Neural cell (in vitro differentiated cells): ENCODE measurements around the gene RNASEH1. TPM values are rescaled to one million over a fixed set of nuclear protein-coding genes. Genes with fewer than 3 reads are reported as not detected.

ENCODE experiments used
- H2AFZ ChIP-seq: fragments of 200-600, 300-800 bp; sonication (generic), shearing (Covaris generic); 2 replicates; pipeline ENCODE4 v1.6.0; 2014; ENCODE audit warnings: low read depth, mild to moderate bottlenecking, antibody characterized with exemption, low read length, moderate library complexity
- H3F3A ChIP-seq: fragments of 200-600 bp; shearing (Covaris generic); 2 replicates; pipeline ENCODE4 v1.6.1; 2016; ENCODE audit warnings: mild to moderate bottlenecking, moderate library complexity, mixed read lengths, antibody characterized with exemption, low read length; ENCODE audit not compliant: insufficient read depth, poor library complexity, severe bottlenecking
- H3K27ac ChIP-seq: fragments of 200-600, 300-800 bp; sonication (generic), shearing (Covaris generic); 2 replicates; pipeline ENCODE4 v1.5.1; 2014; ENCODE audit warnings: mild to moderate bottlenecking, low read length, moderate library complexity
- H3K27me3 ChIP-seq: fragments of 300-800, 200-600 bp; sonication (generic), shearing (Covaris generic); 2 replicates; pipeline ENCODE4 v1.6.0; 2014; ENCODE audit warnings: mild to moderate bottlenecking, low read depth, low read length, moderate library complexity; ENCODE audit not compliant: insufficient read depth
- H3K36me3 ChIP-seq: fragments of 300-800, 200-600 bp; sonication (generic), shearing (Covaris generic); 2 replicates; pipeline ENCODE4 v1.5.1; 2014; ENCODE audit warnings: mild to moderate bottlenecking, antibody characterized with exemption, low read length, moderate library complexity; ENCODE audit not compliant: insufficient read depth
- H3K4me2 ChIP-seq: fragments of 300-800, 200-600 bp; sonication (generic), shearing (Covaris generic); 2 replicates; pipeline ENCODE4 v1.6.0; 2014; ENCODE audit warnings: mild to moderate bottlenecking, low read length
- H3K4me3 ChIP-seq: fragments of 300-800, 200-600 bp; sonication (generic), shearing (Covaris generic); 2 replicates; pipeline ENCODE4 v1.5.1; 2014; ENCODE audit warnings: mild to moderate bottlenecking, low read length, moderate library complexity
- H3K79me2 ChIP-seq: fragments of 200-600 bp; shearing (Covaris generic); replicated peaks from 2 replicates; pipeline ENCODE4 v1.6.0; 2014; ENCODE audit warnings: mild to moderate bottlenecking, low read length, moderate library complexity; ENCODE audit not compliant: insufficient read depth
- H3K9ac ChIP-seq: fragments of 300-800, 200-600 bp; sonication (generic), shearing (Covaris generic); 2 replicates; pipeline ENCODE4 v1.6.1; 2016; ENCODE audit warnings: mild to moderate bottlenecking, low read length, mixed read lengths
- H3K9me2 ChIP-seq: fragments of 200-600 bp; shearing (Covaris generic); 2 replicates; pipeline ENCODE4 v1.6.1; 2016; ENCODE audit warnings: mild to moderate bottlenecking, low read length, mixed read lengths; ENCODE audit not compliant: insufficient read depth
- H3K9me3 ChIP-seq: fragments of 200-600, 300-800 bp; sonication (generic), shearing (Covaris generic); 2 replicates; pipeline ENCODE4 v1.6.1; 2016; ENCODE audit warnings: mild to moderate bottlenecking, mixed run types, low read length, moderate library complexity, mixed read lengths
- H4K20me1 ChIP-seq: fragments of 200-600 bp; shearing (Covaris generic); 2 replicates; pipeline ENCODE4 v1.6.1; 2016; ENCODE audit warnings: mild to moderate bottlenecking, mixed run types; ENCODE audit not compliant: insufficient read depth
- EP300 ChIP-seq: fragments of 450-650 bp; conservative IDR thresholded peaks from 2 replicates; pipeline ENCODE4 v1.6.1; 2014; ENCODE audit warnings: antibody characterized with exemption, mild to moderate bottlenecking, moderate library complexity; ENCODE audit not compliant: poor library complexity, severe bottlenecking
- EZH2 ChIP-seq: fragments of 200-600, 300-800 bp; shearing (Covaris generic), sonication (generic); IDR thresholded peaks from 2 replicates; pipeline ENCODE4 v1.6.1; 2014; ENCODE audit warnings: antibody characterized with exemption, low read length, borderline replicate concordance, mild to moderate bottlenecking; ENCODE audit not compliant: insufficient read depth, poor library complexity, severe bottlenecking
- MXI1 ChIP-seq: fragments of 450-650 bp; conservative IDR thresholded peaks from 2 replicates; pipeline ENCODE4 v1.6.1; 2014; ENCODE audit warnings: antibody characterized with exemption, mild to moderate bottlenecking; ENCODE audit not compliant: poor library complexity, severe bottlenecking
- POLR2AphosphoS5 ChIP-seq: IDR thresholded peaks from 2 replicates; pipeline ENCODE4 v1.6.1; 2012
- RAD21 ChIP-seq: fragments of 450-650 bp; conservative IDR thresholded peaks from 2 replicates; pipeline ENCODE4 v1.6.1; 2014; ENCODE audit warnings: antibody characterized with exemption, mild to moderate bottlenecking, moderate library complexity
- SMC3 ChIP-seq: fragments of 450-650 bp; conservative IDR thresholded peaks from 2 replicates; pipeline ENCODE4 v1.6.1; 2014; ENCODE audit warnings: antibody characterized with exemption, mild to moderate bottlenecking, moderate library complexity; ENCODE audit not compliant: poor library complexity
- TAF1 ChIP-seq: IDR thresholded peaks from 2 replicates; pipeline ENCODE4 v1.6.1; 2012; ENCODE audit warnings: low read depth
- polyA plus RNA-seq: library from polyadenylated mRNA; depleted of rRNA; stranded (reverse); fragments of >200 nt; gene quantifications from 2 replicates; pipeline ENCODE4 v1.2.3, GENCODE V29; 2014
- TF ChIP-seq, protein P1 (sequence below): fragments of 450-650 bp; IDR thresholded peaks from 2 replicates; pipeline ENCODE4 v1.5.1; 2014; ENCODE audit warnings: antibody characterized with exemption, mild to moderate bottlenecking, moderate library complexity; ENCODE audit not compliant: poor library complexity, severe bottlenecking
- TF ChIP-seq, protein P2 (sequence below): IDR thresholded peaks from 2 replicates; pipeline ENCODE4 v1.6.1; 2012; ENCODE audit warnings: borderline replicate concordance

RNASEH1 gene
- polyA plus RNA-seq, 1 donor from 2014 or later = 23.4 TPM

DNA sequence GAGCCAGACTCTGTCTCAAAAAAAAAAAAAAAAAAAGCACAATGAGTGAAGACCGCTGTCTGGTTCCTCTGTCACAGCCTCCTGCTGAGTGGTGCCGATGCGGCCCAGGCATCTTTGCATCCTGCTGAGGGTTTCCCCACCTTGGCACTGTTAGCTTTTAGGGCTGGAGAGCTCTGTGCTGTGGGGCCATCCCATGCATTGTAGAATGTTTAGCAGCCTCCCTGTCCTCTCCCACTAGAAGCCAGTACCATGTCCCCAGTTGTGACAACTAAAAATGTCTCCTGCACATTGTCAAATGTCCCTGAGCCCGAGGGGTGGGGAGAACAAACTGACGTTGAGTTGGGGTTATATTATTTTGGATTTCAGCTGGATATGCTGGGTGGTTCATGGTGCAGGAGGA is 28.9 kb upstream of the RNASEH1 start:
- no peak overlapping the region for H2AFZ ChIP-seq

DNA sequence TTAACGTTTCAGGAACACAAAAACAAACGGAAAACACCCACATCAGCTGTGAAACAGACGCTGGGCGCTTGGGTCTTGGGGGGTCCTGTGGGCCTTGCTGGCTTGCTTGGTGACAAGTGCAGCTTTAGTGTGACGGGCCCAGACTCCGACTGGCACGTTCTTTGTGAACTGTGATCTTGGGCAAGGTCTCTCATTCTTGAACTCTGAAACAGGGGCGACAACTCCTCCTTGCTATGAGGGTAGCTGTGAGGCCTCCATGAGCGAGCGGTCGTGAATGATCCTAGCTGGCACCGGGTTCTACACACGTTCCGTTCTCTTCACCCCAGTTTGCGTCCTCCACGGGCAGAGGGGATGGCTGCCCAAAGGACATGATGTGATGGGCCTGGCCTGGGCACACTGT is 28.1 kb upstream of the RNASEH1 start:
- TF ChIP-seq POLR2AphosphoS5 (no peak), SMC3 (no peak), RAD21 (no peak), MXI1 (no peak), TAF1 (no peak), EP300 (no peak), EZH2 (no peak)
- TF ChIP-seq, protein P1, sequence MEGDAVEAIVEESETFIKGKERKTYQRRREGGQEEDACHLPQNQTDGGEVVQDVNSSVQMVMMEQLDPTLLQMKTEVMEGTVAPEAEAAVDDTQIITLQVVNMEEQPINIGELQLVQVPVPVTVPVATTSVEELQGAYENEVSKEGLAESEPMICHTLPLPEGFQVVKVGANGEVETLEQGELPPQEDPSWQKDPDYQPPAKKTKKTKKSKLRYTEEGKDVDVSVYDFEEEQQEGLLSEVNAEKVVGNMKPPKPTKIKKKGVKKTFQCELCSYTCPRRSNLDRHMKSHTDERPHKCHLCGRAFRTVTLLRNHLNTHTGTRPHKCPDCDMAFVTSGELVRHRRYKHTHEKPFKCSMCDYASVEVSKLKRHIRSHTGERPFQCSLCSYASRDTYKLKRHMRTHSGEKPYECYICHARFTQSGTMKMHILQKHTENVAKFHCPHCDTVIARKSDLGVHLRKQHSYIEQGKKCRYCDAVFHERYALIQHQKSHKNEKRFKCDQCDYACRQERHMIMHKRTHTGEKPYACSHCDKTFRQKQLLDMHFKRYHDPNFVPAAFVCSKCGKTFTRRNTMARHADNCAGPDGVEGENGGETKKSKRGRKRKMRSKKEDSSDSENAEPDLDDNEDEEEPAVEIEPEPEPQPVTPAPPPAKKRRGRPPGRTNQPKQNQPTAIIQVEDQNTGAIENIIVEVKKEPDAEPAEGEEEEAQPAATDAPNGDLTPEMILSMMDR = no peak
- TF ChIP-seq, protein P2, sequence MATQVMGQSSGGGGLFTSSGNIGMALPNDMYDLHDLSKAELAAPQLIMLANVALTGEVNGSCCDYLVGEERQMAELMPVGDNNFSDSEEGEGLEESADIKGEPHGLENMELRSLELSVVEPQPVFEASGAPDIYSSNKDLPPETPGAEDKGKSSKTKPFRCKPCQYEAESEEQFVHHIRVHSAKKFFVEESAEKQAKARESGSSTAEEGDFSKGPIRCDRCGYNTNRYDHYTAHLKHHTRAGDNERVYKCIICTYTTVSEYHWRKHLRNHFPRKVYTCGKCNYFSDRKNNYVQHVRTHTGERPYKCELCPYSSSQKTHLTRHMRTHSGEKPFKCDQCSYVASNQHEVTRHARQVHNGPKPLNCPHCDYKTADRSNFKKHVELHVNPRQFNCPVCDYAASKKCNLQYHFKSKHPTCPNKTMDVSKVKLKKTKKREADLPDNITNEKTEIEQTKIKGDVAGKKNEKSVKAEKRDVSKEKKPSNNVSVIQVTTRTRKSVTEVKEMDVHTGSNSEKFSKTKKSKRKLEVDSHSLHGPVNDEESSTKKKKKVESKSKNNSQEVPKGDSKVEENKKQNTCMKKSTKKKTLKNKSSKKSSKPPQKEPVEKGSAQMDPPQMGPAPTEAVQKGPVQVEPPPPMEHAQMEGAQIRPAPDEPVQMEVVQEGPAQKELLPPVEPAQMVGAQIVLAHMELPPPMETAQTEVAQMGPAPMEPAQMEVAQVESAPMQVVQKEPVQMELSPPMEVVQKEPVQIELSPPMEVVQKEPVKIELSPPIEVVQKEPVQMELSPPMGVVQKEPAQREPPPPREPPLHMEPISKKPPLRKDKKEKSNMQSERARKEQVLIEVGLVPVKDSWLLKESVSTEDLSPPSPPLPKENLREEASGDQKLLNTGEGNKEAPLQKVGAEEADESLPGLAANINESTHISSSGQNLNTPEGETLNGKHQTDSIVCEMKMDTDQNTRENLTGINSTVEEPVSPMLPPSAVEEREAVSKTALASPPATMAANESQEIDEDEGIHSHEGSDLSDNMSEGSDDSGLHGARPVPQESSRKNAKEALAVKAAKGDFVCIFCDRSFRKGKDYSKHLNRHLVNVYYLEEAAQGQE = no peak
- Histone ChIP-seq H3K4me2 (no peak overlapping the region), H3K9me2 (no peaks in the 10 kb centered on the region), H3K4me3 (no peak overlapping the region), H4K20me1 (no peaks in the 10 kb centered on the region), H3K9me3 (no peaks in the 10 kb centered on the region), H3F3A (no peaks in the 10 kb centered on the region), H3K36me3 (no peaks in the 10 kb centered on the region), H3K9ac (no peak overlapping the region), H3K27me3 (no peaks in the 10 kb centered on the region), H3K79me2 (no peaks in the 10 kb centered on the region), H2AFZ (no peak overlapping the region), H3K27ac (no peak overlapping the region)

More for the DNA sequence above, 28.9 kb upstream of the RNASEH1 start:
- Histone ChIP-seq H4K20me1 (no peaks in the 10 kb centered on the region), H3K36me3 (no peaks in the 10 kb centered on the region), H3K27me3 (no peaks in the 10 kb centered on the region), H3K4me3 (no peak overlapping the region), H3K27ac (no peak overlapping the region), H3K9me2 (no peaks in the 10 kb centered on the region), H3K9ac (no peak overlapping the region), H3F3A (no peaks in the 10 kb centered on the region), H3K9me3 (no peaks in the 10 kb centered on the region), H3K4me2 (no peak overlapping the region), H3K79me2 (no peaks in the 10 kb centered on the region)
- TF ChIP-seq MXI1 (no peak), SMC3 (no peak), EZH2 (no peak), POLR2AphosphoS5 (no peak), RAD21 (no peak), TAF1 (no peak), EP300 (no peak)
- TF ChIP-seq, protein P2 = no peak
- TF ChIP-seq, protein P1 = no peak
